Measurements from ENCODE around the gene LZTS2. TPM values are rescaled to one million over a fixed set of nuclear protein-coding genes. Genes with fewer than 3 reads are reported as not detected.
A peak's percentile ranks its signal among the peaks of the same experiment; 100 is the strongest.

LZTS2 gene
- total RNA-seq, 5 donors from 2014 or later (not counting 1 experiment from before 2014, with no cell fraction given) = 16.4 to 39.5 (median 35.4) TPM

- Histone ChIP-seq H3K27me3 (replicated peaks in 1 of 2; ENCODE audit: control insufficient read depth in 2 of 2, extremely low read depth in 1 of 2, insufficient read depth in 2 of 2, low read length in 1 of 2) (peaks cover 0 to 3% of the 10 kb centered on the region in 2 experiments), H3K27ac (ENCODE audit: low read length) (no peak overlapping the region), H3K9me3 (no peaks in the 10 kb centered on the region), H3K4me1 (ENCODE audit: control insufficient read depth in 1 of 2, extremely low read depth in 1 of 2, insufficient read depth in 2 of 2, low read length in 2 of 2) (peaks cover 5 to 22% of the 10 kb centered on the region in 2 experiments), H3K36me3 (ENCODE audit: control insufficient read depth in 2 of 2, extremely low read depth in 1 of 2, insufficient read depth in 1 of 2, low read length in 1 of 2) (peaks cover 13 to 50% of the 10 kb centered on the region in 2 donors), H3K4me3 (ENCODE audit: control insufficient read depth in 1 of 2, extremely low read depth in 1 of 2, low read length in 1 of 2) (no peak overlapping the region)
- no peak overlapping the region for H3K27ac Mint-ChIP-seq
- POLR2A ChIA-PET = no interaction called here
- H3K27me3 Mint-ChIP-seq = no peaks in the 10 kb centered on the region
- no peaks in the 10 kb centered on the region for H3K9me3 Mint-ChIP-seq
- no peak for ATAC-seq (replicated peaks in 1 of 4)
- peaks cover 36% of the 10 kb centered on the region for H3K36me3 Mint-ChIP-seq
- CTCF ChIA-PET = interaction anchor here in 1 of 2 donors (1.1 kb wide), 1 partner anchor 12 kb away, joined by 3 read pairs; no protein-coding TSS in a partner anchor
- WGBS (ENCODE audit: insufficient coverage) = 96% methylated on average over 4 of the region's 5 CpGs
- H3K4me1 Mint-ChIP-seq = peaks cover 27 to 29% (median 29%) of the 10 kb centered on the region in 3 donors
- H3K4me3 Mint-ChIP-seq = no peak overlapping the region
- DNase-seq = no peak
These were observed 38.9 kb downstream of the LZTS2 start for GRCh38 chr10:101038484-101038883.

- H3K27ac ChIP-seq (ENCODE audit: low read length) = no peak overlapping the region
- no peak overlapping the region for H3K4me3 Mint-ChIP-seq
- H3K9me3 ChIP-seq = no peaks in the 10 kb centered on the region
- DNase-seq = no peak
- peaks cover 2 to 3% of the 10 kb centered on the region in 2 experiments for H3K27me3 ChIP-seq (replicated peaks in 1 of 2; ENCODE audit: control insufficient read depth in 2 of 2, extremely low read depth in 1 of 2, insufficient read depth in 2 of 2, low read length in 1 of 2)
- no peak for ATAC-seq (replicated peaks in 1 of 4)
- peaks cover 5 to 22% of the 10 kb centered on the region in 2 experiments for H3K4me1 ChIP-seq (ENCODE audit: control insufficient read depth in 1 of 2, extremely low read depth in 1 of 2, insufficient read depth in 2 of 2, low read length in 2 of 2)
- no peak overlapping the region for H3K27ac Mint-ChIP-seq
- no peak overlapping the region for H3K4me3 ChIP-seq (ENCODE audit: control insufficient read depth in 1 of 2, extremely low read depth in 1 of 2, low read length in 1 of 2)
- peaks cover 13 to 43% of the 10 kb centered on the region in 2 donors for H3K36me3 ChIP-seq (ENCODE audit: control insufficient read depth in 2 of 2, extremely low read depth in 1 of 2, insufficient read depth in 1 of 2, low read length in 1 of 2)
- H3K27me3 Mint-ChIP-seq = no peaks in the 10 kb centered on the region
- H3K4me1 Mint-ChIP-seq = peaks cover 23 to 31% (median 26%) of the 10 kb centered on the region in 3 donors
- no peaks in the 10 kb centered on the region for H3K9me3 Mint-ChIP-seq
- POLR2A ChIA-PET = no interaction called here
- WGBS (ENCODE audit: insufficient coverage) = 84% methylated on average over 2 of the region's 3 CpGs
- peaks cover 31% of the 10 kb centered on the region for H3K36me3 Mint-ChIP-seq
- CTCF ChIA-PET = interaction anchor here (1.3 to 2.1 kb wide), 2 partner anchors 10 to 11 kb away, joined by 4 to 20 read pairs; no protein-coding TSS in a partner anchor
These were observed 40.5 kb downstream of the LZTS2 start for GRCh38 chr10:101040061-101040460.

GRCh38 chr10:101040851-101041250 lies 41.2 kb downstream of the LZTS2 start:
- H3K4me1 ChIP-seq (ENCODE audit: control insufficient read depth in 1 of 2, extremely low read depth in 1 of 2, insufficient read depth in 2 of 2, low read length in 2 of 2) = peaks cover 5 to 22% of the 10 kb centered on the region in 2 experiments
- no peak for DNase-seq
- POLR2A ChIA-PET = interaction anchor here (0.6 to 0.7 kb wide), 2 partner anchors 8 to 20 kb away, joined by 4 to 13 read pairs; no protein-coding TSS in a partner anchor
- H3K27ac ChIP-seq (ENCODE audit: low read length) = no peak overlapping the region
- no peaks in the 10 kb centered on the region for H3K9me3 Mint-ChIP-seq
- H3K4me3 Mint-ChIP-seq = no peak overlapping the region
- H3K27me3 ChIP-seq (replicated peaks in 1 of 2; ENCODE audit: control insufficient read depth in 2 of 2, extremely low read depth in 1 of 2, insufficient read depth in 2 of 2, low read length in 1 of 2) = peaks cover 6 to 7% of the 10 kb centered on the region in 2 experiments
- 43% methylated on average over 1 of the region's 2 CpGs for WGBS (ENCODE audit: insufficient coverage)
- H3K4me1 Mint-ChIP-seq = peaks cover 23 to 31% (median 26%) of the 10 kb centered on the region in 3 donors
- no peak overlapping the region for H3K4me3 ChIP-seq (ENCODE audit: control insufficient read depth in 1 of 2, extremely low read depth in 1 of 2, low read length in 1 of 2)
- H3K36me3 Mint-ChIP-seq = peaks cover 26% of the 10 kb centered on the region
- peaks cover 13 to 35% of the 10 kb centered on the region in 2 donors for H3K36me3 ChIP-seq (ENCODE audit: control insufficient read depth in 2 of 2, extremely low read depth in 1 of 2, insufficient read depth in 1 of 2, low read length in 1 of 2)
- CTCF ChIA-PET = interaction anchor here (0.6 to 2.1 kb wide), 19 partner anchors 9 to 1753 kb away, joined by 3 to 20 read pairs (median 7); partner anchors contain the start of genes PDZD7 (in 2 of the 2), SFXN3 (in 2 of the 2) and HIF1AN (in 1 of the 2)
- H3K27me3 Mint-ChIP-seq = peaks cover 0 to 1% of the 10 kb centered on the region in 2 donors
- peak in 1 of 4 experiments; percentile 5 for ATAC-seq (replicated peaks in 1 of 4)
- no peaks in the 10 kb centered on the region for H3K9me3 ChIP-seq
- no peak overlapping the region for H3K27ac Mint-ChIP-seq

- POLR2A ChIA-PET = interaction anchor here (0.6 to 0.7 kb wide), 2 partner anchors 9 to 19 kb away, joined by 4 to 13 read pairs; no protein-coding TSS in a partner anchor
- Histone ChIP-seq H3K27me3 (replicated peaks in 1 of 2; ENCODE audit: control insufficient read depth in 2 of 2, extremely low read depth in 1 of 2, insufficient read depth in 2 of 2, low read length in 1 of 2) (peaks cover 6 to 7% of the 10 kb centered on the region in 2 experiments), H3K4me1 (ENCODE audit: control insufficient read depth in 1 of 2, extremely low read depth in 1 of 2, insufficient read depth in 2 of 2, low read length in 2 of 2) (peaks cover 5 to 22% of the 10 kb centered on the region in 2 experiments), H3K36me3 (ENCODE audit: control insufficient read depth in 2 of 2, extremely low read depth in 1 of 2, insufficient read depth in 1 of 2, low read length in 1 of 2) (peaks cover 13 to 30% of the 10 kb centered on the region in 2 donors), H3K27ac (ENCODE audit: low read length) (no peak overlapping the region), H3K9me3 (no peaks in the 10 kb centered on the region), H3K4me3 (ENCODE audit: control insufficient read depth in 1 of 2, extremely low read depth in 1 of 2, low read length in 1 of 2) (no peak overlapping the region)
- Mint-ChIP-seq H3K27me3 (peaks cover 3 to 6% of the 10 kb centered on the region in 2 donors), H3K27ac (peak overlapping the region in 1 of 2 donors; percentile 48), H3K36me3 (peaks cover 21% of the 10 kb centered on the region), H3K4me3 (no peak overlapping the region), H3K9me3 (no peaks in the 10 kb centered on the region), H3K4me1 (peaks cover 23 to 31% (median 26%) of the 10 kb centered on the region in 3 donors)
- ATAC-seq (replicated peaks in 1 of 4) (peak; percentile 78 to 89 (median 81)), DNase-seq (peak; percentile 45 to 85 (median 67))
- CTCF ChIA-PET = interaction anchor here (0.6 to 2.1 kb wide), 26 partner anchors 9 to 1753 kb away, joined by 3 to 20 read pairs (median 6); partner anchors contain the start of genes PDZD7 (in 2 of the 2), SFXN3 (in 2 of the 2), HIF1AN (in 1 of the 2) and KAZALD1 (in 1 of the 2)
- 40% methylated on average over 2 of the region's 6 CpGs for WGBS (ENCODE audit: insufficient coverage)
These were observed 41.7 kb downstream of the LZTS2 start for GRCh38 chr10:101041252-101041761.

- Histone ChIP-seq H3K9me3 (no peaks in the 10 kb centered on the region), H3K27ac (ENCODE audit: low read length) (peak overlapping the region; percentile 36), H3K27me3 (replicated peaks in 1 of 2; ENCODE audit: control insufficient read depth in 2 of 2, extremely low read depth in 1 of 2, insufficient read depth in 2 of 2, low read length in 1 of 2) (peaks cover 9 to 15% of the 10 kb centered on the region in 2 experiments), H3K36me3 (ENCODE audit: control insufficient read depth in 2 of 2, extremely low read depth in 1 of 2, insufficient read depth in 1 of 2, low read length in 1 of 2) (peaks cover 6 to 22% of the 10 kb centered on the region in 2 donors), H3K4me3 (ENCODE audit: control insufficient read depth in 1 of 2, extremely low read depth in 1 of 2, low read length in 1 of 2) (no peak overlapping the region), H3K4me1 (ENCODE audit: control insufficient read depth in 1 of 2, extremely low read depth in 1 of 2, insufficient read depth in 2 of 2, low read length in 2 of 2) (peaks cover 5 to 22% of the 10 kb centered on the region in 2 experiments)
- ChIA-PET POLR2A (interaction anchor here in 1 of 2 donors (1.5 kb wide), 1 partner anchor 10 kb away, joined by 9 read pairs; no protein-coding TSS in a partner anchor), CTCF (interaction anchor here (0.6 to 2.1 kb wide), 15 partner anchors 9 to 100 kb away, joined by 3 to 14 read pairs (median 6); partner anchors contain the start of genes KAZALD1 (in 1 of the 2), PDZD7 (in 1 of the 2) and SFXN3 (in 1 of the 2))
- Mint-ChIP-seq H3K27me3 (peaks cover 11 to 13% of the 10 kb centered on the region in 2 donors), H3K27ac (peak overlapping the region in 1 of 2 donors; percentile 90), H3K4me3 (peak overlapping the region; percentile 93 to 94 (median 94)), H3K4me1 (peaks cover 23 to 31% (median 26%) of the 10 kb centered on the region in 3 donors), H3K9me3 (no peaks in the 10 kb centered on the region), H3K36me3 (peaks cover 16% of the 10 kb centered on the region)
- DNase-seq (no peak), ATAC-seq (replicated peaks in 1 of 4) (no peak)
- 95% methylated on average over 2 of the region's 4 CpGs for WGBS (ENCODE audit: insufficient coverage)
These were observed 42.5 kb downstream of the LZTS2 start for GRCh38 chr10:101042118-101042517.

Data from T-cell (primary cell).